SKM-1 (cell line): ENCODE measurements around the gene CTAG1B.
"Not testable (repeated sequence)": the region's sequence is repeated elsewhere in the genome, so short reads cannot be mapped to it uniquely, and the experiment has no call there.

Experiments used
- DNase-seq: peaks from one replicate; lab custom pipeline; 2025; ENCODE audit not compliant: unreplicated experiment; lab: John Stamatoyannopoulos, UW

Gene CTAG1B

GRCh38 chrX:154628960-154629359 lies 9.9 kb upstream of the CTAG1B start:
- DNase-seq = not testable (repeated sequence)

- not testable (repeated sequence) for DNase-seq
Observed at GRCh38 chrX:154620767-154621414, 1.8 kb upstream of the CTAG1B start.

- DNase-seq = not testable (repeated sequence)
Observed at GRCh38 chrX:154613586-154613985, 5.5 kb downstream of the CTAG1B start.

GRCh38 chrX:154611146-154611545 lies 7.9 kb downstream of the CTAG1B start:
- DNase-seq = not testable (repeated sequence)

GRCh38 chrX:154608823-154609222 lies 10.3 kb downstream of the CTAG1B start:
- not testable (repeated sequence) for DNase-seq

- DNase-seq = not testable (repeated sequence)
Observed at GRCh38 chrX:154607976-154608375, 11.1 kb downstream of the CTAG1B start.

GRCh38 chrX:154607370-154607769 lies 11.7 kb downstream of the CTAG1B start:
- no peak for DNase-seq

- no peak for DNase-seq
Observed at GRCh38 chrX:154605566-154605965, 13.5 kb downstream of the CTAG1B start.

- no peak for DNase-seq
Observed at GRCh38 chrX:154603438-154604430, 15.3 kb downstream of the CTAG1B start.

- DNase-seq = no peak
Observed at GRCh38 chrX:154602766-154603437, 16.2 kb downstream of the CTAG1B start.

- DNase-seq = no peak
Observed at GRCh38 chrX:154602226-154602625, 16.9 kb downstream of the CTAG1B start.

GRCh38 chrX:154600759-154601374 lies 18.2 kb downstream of the CTAG1B start:
- DNase-seq = no peak

GRCh38 chrX:154599531-154599930 lies 19.6 kb downstream of the CTAG1B start:
- no peak for DNase-seq

- no peak for DNase-seq
Observed at GRCh38 chrX:154598656-154599055, 20.4 kb downstream of the CTAG1B start.

GRCh38 chrX:154597221-154597620 lies 21.9 kb downstream of the CTAG1B start:
- no peak for DNase-seq

GRCh38 chrX:154596290-154596929 lies 22.7 kb downstream of the CTAG1B start:
- no peak for DNase-seq

- no peak for DNase-seq
Observed at GRCh38 chrX:154595559-154596249, 23.4 kb downstream of the CTAG1B start.

GRCh38 chrX:154594491-154594890 lies 24.6 kb downstream of the CTAG1B start:
- DNase-seq = no peak

- no peak for DNase-seq
Observed at GRCh38 chrX:154593201-154593600, 25.9 kb downstream of the CTAG1B start.

- DNase-seq = no peak
Observed at GRCh38 chrX:154592505-154592904, 26.6 kb downstream of the CTAG1B start.
